Measurements from ENCODE around the gene KIDINS220.

The KIDINS220 gene

DNA sequence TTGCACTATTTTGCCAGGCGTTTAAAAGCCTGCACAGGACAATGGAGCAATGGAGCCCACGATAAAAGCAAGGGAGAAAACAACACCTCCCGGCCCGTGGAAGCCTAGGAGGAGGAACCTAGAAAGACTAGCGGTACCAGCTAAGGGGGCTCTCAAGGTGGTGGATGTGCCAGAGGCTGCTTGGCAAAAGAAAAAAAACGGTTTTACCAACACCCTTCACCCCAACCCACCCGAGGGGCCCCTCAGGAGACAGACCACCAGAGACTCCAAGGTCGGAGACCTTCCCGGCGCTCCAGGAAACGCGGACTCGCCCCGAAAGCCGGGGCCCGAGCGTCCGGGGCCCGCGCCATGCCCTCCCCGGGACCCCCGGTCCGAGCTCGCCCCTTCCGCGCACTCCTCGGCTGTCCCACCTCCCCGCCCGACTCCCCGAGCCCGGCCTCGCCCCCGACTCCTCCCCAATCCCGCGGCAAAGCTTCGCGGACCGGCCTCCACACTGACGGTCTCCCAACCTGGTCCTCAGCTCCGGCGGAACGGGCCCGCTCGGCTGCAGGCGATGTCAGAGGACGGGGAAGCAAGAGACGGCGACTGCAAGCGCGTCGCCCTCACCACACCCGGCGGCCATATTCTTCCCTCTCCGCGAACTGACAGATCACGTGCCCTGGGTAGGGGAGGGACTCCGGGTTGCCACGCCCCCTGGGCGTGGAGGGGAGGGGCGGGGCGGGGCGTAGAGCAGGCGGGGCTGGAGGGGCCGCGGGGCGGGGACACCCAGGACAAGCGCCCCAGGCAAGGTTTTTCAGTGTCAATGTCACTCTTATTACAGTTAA lies at the start of gene KIDINS220:
Gene KIDINS220 (minus strand): TSS at position 643 of the 824 bp plus-strand sequence. CDS start 10,520 bp downstream, outside the sequence.
- peaks cover 47% of the 10 kb centered on the region for H3K4me1 Mint-ChIP-seq
- peak; percentile 73 to 89 for DNase-seq (ENCODE audit: low spot score in 2 of 2)
- no peaks in the 10 kb centered on the region for H3K36me3 Mint-ChIP-seq
- peak within 1 kb of the TSS; percentile 99 for H3K27ac Mint-ChIP-seq
- peak within 1 kb of the TSS; percentile 99 for H3K4me3 Mint-ChIP-seq
- H3K9me3 Mint-ChIP-seq: no peaks in the 10 kb centered on the region
- peak; percentile 92 for ATAC-seq

DNA sequence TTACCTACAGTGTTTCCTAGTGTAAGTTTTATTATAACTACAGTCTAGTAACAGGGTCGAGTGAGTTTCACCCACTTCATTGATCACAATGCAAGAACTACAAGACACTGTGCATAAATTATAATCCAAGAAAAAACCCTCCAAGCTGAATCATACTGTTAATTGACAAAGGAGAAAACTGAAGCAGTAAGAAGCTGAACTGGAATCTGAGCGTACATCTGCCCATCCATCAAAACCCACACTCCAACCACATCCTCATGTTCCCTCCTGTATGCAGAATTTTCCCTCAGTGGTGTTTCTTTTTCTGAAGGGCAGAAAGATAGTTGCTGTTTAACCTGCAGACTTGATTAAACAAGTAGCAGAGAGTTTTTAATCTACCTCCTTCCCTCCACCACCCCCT lies 49.5 kb upstream of the KIDINS220 start:
- no peaks in the 10 kb centered on the region for H3K4me1 Mint-ChIP-seq

DNA sequence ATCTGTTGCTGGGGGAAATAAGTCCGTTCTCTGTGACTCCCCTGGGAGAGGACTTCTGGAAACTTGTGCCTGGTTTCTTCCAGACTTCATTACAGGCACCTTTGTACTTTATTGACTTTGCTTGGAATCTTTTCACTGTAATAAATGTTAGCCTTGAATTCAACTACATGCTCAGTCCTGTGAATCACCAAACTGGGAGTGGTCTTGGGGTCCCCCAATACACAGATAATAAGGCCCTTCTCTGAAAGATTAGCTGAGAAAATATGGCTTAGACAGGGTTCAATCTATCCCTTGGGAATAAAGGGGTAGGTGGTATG lies 48.7 kb upstream of the KIDINS220 start:
- Mint-ChIP-seq H3K27ac (no peak overlapping the region), H3K4me1 (no peaks in the 10 kb centered on the region), H3K36me3 (no peaks in the 10 kb centered on the region), H3K9me3 (no peaks in the 10 kb centered on the region), H3K4me3 (no peak overlapping the region)
- no peak for ATAC-seq
- DNase-seq (ENCODE audit: low spot score in 2 of 2): peak in 1 of 2 donors; percentile 22

More for the DNA sequence above, 49.5 kb upstream of the KIDINS220 start:
- ATAC-seq (no peak), DNase-seq (ENCODE audit: low spot score in 2 of 2) (no peak)
- Mint-ChIP-seq H3K4me3 (no peak overlapping the region), H3K27ac (no peak overlapping the region), H3K9me3 (no peaks in the 10 kb centered on the region), H3K36me3 (no peaks in the 10 kb centered on the region)

DNA sequence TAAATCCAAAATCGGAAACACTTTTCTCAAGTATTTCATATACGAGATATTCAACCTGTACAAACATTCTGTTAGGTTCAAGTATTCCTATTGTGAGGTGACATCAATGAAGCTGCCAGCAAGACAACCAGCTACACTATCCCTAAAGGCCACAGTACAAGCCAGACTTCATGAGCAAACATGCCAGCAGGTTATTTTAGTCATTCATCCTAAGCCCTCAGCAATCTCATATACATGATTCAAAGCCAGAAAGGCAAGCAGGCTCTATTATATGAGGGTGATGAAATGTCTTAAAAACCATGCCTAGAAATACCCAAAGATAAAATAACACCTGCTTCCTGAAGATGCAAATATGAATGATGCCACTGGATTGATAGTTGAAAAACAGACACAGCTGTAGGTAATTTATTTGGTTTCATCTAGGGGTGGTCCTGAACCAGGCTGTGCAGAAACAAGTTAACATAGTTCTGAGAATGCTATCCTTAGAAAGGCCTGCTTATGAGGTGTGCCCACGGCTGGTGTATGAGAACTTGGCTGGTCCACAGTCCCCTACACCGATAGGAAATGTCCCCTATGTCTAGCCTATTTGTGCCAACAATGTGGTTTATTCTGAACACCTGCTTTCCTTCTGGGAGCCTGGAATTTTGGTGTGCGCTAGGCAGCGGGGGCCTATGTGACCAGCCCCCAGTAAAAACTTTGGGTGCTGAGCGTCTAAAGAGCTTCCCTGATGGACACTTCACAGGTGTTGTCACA lies 48.2 kb upstream of the KIDINS220 start:
- H3K4me3 Mint-ChIP-seq: no peak overlapping the region
- H3K9me3 Mint-ChIP-seq: no peaks in the 10 kb centered on the region
- no peak for DNase-seq (ENCODE audit: low spot score in 2 of 2)
- no peaks in the 10 kb centered on the region for H3K4me1 Mint-ChIP-seq
- ATAC-seq: no peak
- H3K36me3 Mint-ChIP-seq: no peaks in the 10 kb centered on the region
- H3K27ac Mint-ChIP-seq: no peak overlapping the region

DNA sequence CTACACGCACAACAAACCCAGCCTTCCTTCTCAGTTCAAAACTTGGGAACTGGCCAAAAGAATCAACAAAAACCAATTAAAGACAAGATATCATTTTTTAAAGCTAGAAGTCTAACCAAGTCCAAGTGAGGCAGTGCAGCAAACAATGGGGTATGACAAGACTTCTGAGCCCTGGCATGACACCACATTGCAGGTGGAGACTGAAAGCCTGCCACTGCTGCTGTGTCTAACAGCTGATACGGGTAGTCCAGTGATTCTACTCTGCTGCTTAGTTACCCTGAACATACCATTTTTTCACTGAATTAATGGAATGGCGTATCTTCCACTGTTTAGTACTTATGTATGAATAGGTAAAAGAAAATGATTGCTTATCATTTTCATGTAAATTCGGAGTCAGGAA lies 47.4 kb upstream of the KIDINS220 start:
- Mint-ChIP-seq H3K4me1 (no peaks in the 10 kb centered on the region), H3K27ac (no peak overlapping the region), H3K4me3 (no peak overlapping the region), H3K9me3 (no peaks in the 10 kb centered on the region), H3K36me3 (no peaks in the 10 kb centered on the region)
- DNase-seq (ENCODE audit: low spot score in 2 of 2) (no peak), ATAC-seq (no peak)

DNA sequence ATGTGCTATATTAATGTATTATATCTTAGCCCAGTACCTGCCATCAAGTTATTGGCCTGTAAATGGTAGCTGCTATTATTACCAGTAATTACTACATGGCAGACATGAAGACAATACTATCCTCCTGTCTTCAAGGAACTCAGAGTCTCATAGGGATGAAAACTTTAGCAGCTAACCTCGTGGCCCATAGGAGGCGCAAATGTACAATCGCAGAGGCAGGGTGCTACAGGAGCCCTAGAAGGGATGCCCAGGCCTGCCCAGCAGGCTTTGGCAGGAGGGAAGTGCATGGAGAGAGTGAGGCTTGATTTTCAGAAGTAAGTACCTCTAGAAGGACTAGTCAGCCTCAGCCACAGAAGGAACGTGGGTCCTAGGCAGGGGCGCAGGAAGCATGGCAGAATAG lies 44.7 kb upstream of the KIDINS220 start:
- DNase-seq (ENCODE audit: low spot score in 2 of 2): no peak

DNA sequence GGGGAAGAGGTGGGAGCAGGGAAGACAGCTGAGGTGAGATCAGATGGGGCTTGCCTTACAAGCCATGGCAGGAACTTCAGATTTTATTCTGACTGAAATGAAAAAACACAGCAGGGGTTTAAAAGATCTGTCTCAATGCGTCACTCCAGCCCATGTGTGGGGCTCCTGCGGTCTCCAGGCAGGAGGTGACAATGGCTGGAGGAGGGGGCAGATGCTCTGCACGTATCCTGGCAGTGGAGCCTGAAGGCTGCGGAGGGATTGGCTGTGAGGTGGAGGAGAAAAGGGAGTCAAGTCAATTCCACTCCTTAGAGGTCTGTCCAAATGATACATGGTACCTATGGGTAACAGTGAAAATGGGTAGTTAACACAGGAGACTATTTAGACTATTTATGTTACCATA lies 40.5 kb upstream of the KIDINS220 start:
- Mint-ChIP-seq H3K9me3 (no peaks in the 10 kb centered on the region), H3K36me3 (no peaks in the 10 kb centered on the region), H3K4me3 (no peak overlapping the region), H3K27ac (no peak overlapping the region), H3K4me1 (no peaks in the 10 kb centered on the region)
- ATAC-seq (no peak), DNase-seq (ENCODE audit: low spot score in 2 of 2) (no peak)

More for the DNA sequence above, 44.7 kb upstream of the KIDINS220 start:
- H3K4me3 Mint-ChIP-seq: no peak overlapping the region
- H3K9me3 Mint-ChIP-seq: no peaks in the 10 kb centered on the region
- no peak for ATAC-seq
- no peaks in the 10 kb centered on the region for H3K36me3 Mint-ChIP-seq
- H3K27ac Mint-ChIP-seq: no peak overlapping the region
- H3K4me1 Mint-ChIP-seq: no peaks in the 10 kb centered on the region

DNA sequence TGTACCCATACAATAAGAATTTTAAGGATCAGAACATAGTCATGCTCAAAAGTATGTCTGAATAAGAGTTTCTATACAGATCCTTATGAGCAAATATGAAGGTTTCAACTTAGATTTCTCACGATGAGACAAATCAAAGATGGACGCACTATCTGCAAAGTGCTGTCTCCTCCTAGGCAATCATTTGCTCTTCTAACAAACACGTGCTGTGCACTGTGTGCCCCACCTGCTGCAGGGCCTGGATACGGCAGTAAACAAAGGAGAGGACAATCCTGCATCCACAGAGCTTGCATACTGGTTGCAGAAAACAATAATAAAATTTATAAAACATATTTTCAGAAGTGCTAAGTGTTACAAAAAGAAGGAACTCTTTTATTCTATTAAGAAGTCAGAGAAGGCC lies 39.9 kb upstream of the KIDINS220 start:
- no peaks in the 10 kb centered on the region for H3K9me3 Mint-ChIP-seq
- H3K36me3 Mint-ChIP-seq: no peaks in the 10 kb centered on the region
- no peak overlapping the region for H3K4me3 Mint-ChIP-seq
- DNase-seq (ENCODE audit: low spot score in 2 of 2) (no peak), ATAC-seq (no peak)
- H3K27ac Mint-ChIP-seq: no peak overlapping the region
- H3K4me1 Mint-ChIP-seq: no peaks in the 10 kb centered on the region

DNA sequence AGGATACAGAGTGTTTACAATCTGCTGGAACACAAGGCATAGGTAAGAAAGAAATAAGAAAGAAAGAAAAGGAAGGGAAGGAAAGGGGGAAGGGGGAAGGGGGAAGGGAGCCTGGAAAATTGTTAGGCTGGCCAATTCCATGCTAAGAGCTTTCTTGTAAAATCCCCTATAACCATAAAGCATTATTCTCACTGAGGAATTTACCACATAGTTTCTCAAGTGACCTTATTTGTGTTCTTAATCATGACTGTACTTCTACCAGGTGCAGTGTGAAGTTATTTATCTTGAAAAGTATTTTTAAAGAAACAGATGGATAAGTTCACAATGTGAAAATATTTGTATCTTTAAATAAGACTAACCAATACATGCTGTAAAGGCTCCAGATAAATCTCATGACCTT lies 39.2 kb upstream of the KIDINS220 start:
- Mint-ChIP-seq H3K27ac (no peak overlapping the region), H3K36me3 (no peaks in the 10 kb centered on the region), H3K9me3 (no peaks in the 10 kb centered on the region), H3K4me1 (no peaks in the 10 kb centered on the region), H3K4me3 (no peak overlapping the region)
- no peak for DNase-seq (ENCODE audit: low spot score in 2 of 2)
- no peak for ATAC-seq

DNA sequence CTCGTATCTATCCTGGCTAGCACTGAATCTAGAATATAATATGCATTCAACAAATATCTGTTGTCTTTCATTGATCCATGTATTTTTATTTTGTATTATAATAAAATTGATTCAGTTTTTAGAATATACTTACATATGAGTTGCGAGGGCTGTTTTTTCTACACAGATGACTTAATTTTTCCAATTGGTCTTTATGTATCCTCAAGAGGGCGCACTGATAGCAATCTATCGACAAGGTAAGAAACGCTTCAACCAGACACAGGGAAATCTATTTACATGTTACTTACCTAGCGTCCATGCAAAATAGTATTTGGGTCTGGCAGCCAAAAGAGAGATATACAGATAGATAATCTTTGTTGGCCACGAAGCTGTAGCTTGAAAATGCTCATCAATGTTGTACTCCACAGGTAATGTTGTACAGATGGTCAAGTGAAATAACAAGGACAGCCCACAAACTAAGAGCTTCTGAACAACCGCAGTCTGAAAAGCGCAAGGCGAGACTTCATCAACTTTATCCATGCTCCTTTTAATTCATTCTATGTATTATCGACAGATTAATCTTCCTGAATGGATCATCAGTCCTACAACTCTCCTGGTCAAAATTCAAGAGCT lies 35.5 kb upstream of the KIDINS220 start:
- Mint-ChIP-seq H3K36me3 (no peaks in the 10 kb centered on the region), H3K4me1 (no peaks in the 10 kb centered on the region), H3K4me3 (no peak overlapping the region), H3K27ac (no peak overlapping the region), H3K9me3 (no peaks in the 10 kb centered on the region)
- DNase-seq (ENCODE audit: low spot score in 2 of 2) (no peak), ATAC-seq (no peak)

DNA sequence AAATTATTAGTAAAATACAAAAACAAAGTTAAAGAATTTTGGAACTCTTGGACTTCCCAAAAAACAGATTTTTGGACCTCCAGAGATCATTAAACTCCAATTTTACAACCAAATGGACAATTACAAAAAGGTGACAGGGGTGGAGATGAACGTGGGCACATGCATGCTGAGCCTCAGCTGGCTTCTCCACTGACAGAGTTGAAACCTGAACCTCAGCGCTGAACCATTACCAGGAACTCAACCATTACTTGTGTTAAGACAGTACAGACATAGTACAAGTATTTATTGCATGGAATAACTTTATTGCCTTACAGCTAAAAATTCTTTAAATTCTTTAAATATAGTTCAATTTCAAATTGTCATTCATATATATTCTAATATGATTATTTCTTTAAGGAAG lies 33.0 kb upstream of the KIDINS220 start:
- Mint-ChIP-seq H3K27ac (no peak overlapping the region), H3K36me3 (no peaks in the 10 kb centered on the region), H3K4me3 (no peak overlapping the region), H3K4me1 (no peaks in the 10 kb centered on the region), H3K9me3 (no peaks in the 10 kb centered on the region)
- DNase-seq (ENCODE audit: low spot score in 2 of 2) (no peak), ATAC-seq (no peak)

DNA sequence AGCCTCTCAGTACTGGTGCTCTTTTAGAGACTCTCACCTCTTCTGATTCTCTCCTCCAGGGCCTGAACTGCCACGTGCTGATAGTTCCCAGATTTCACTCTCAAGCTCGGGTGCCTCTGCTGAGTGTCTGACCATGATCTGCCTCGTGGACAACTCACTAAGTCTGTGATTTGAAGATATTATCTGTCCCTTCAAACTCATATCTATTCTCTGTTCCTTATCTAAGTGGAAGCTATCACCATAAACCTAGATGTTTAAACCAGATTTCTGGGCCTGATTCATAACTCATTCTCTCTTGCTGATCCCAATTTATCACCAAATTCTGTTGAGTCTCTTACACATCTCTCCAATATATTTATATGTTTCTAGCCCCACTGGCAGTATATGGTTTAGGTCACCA lies 29.9 kb upstream of the KIDINS220 start:
- no peak overlapping the region for H3K4me3 Mint-ChIP-seq
- DNase-seq (ENCODE audit: low spot score in 2 of 2) (no peak), ATAC-seq (no peak)
- no peaks in the 10 kb centered on the region for H3K4me1 Mint-ChIP-seq
- H3K27ac Mint-ChIP-seq: no peak overlapping the region
- no peaks in the 10 kb centered on the region for H3K36me3 Mint-ChIP-seq
- no peaks in the 10 kb centered on the region for H3K9me3 Mint-ChIP-seq

DNA sequence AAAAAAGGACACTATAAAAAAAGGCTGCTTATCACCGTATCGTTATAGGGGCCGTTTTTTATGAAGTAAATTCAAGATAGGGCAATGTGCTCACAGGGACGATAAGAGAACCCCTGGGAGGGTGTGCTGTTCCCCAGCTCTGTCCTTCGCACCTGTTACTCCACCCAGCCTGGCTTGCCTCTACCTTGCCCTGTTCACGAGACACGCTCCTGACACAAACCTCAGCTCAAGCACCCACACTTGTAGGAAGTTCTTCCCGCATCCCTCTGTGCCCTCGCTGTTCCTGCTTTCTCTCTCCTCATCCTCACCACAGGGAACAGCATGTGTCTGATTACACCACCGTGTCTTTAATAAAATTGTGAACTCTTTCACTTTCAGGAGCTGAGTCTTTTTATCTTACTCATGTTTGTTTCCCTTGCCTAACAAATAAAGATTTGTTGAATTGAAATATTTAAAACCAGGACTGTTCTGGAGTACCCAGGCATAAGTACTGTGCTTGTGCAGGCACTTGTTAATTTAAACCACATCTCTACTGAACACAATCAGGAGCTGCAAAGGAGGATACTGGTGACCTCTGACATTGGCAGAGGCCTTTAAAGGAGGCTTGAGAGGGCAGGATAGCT lies 26.0 kb upstream of the KIDINS220 start:
- Mint-ChIP-seq H3K27ac (no peak overlapping the region), H3K4me1 (no peaks in the 10 kb centered on the region), H3K4me3 (no peak overlapping the region)

DNA sequence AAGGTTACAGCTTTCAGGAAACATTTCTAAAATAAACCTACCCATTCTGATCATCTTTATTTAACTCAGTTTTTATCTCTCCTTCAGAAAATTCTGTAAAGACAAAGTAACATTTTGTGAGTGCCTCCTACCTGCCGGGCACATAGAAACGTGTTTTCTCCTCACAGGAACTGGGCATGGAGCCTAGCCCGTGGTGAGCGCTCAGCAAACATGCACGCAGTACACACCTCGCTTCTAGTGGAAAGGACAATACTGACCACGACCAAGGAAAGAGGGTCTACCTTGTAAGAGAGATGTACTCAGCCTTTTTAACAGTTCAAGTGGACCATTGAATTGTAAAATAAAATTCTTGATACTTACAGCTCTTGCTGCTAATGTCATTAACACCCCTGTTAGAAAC lies 24.8 kb upstream of the KIDINS220 start:
- Mint-ChIP-seq H3K9me3 (no peaks in the 10 kb centered on the region), H3K4me3 (no peak overlapping the region), H3K36me3 (no peaks in the 10 kb centered on the region), H3K4me1 (no peaks in the 10 kb centered on the region), H3K27ac (no peak overlapping the region)
- ATAC-seq: no peak
- no peak for DNase-seq (ENCODE audit: low spot score in 2 of 2)

More for the DNA sequence above, 26.0 kb upstream of the KIDINS220 start:
- Mint-ChIP-seq H3K9me3 (no peaks in the 10 kb centered on the region), H3K36me3 (no peaks in the 10 kb centered on the region)
- no peak for ATAC-seq
- DNase-seq (ENCODE audit: low spot score in 2 of 2): no peak

DNA sequence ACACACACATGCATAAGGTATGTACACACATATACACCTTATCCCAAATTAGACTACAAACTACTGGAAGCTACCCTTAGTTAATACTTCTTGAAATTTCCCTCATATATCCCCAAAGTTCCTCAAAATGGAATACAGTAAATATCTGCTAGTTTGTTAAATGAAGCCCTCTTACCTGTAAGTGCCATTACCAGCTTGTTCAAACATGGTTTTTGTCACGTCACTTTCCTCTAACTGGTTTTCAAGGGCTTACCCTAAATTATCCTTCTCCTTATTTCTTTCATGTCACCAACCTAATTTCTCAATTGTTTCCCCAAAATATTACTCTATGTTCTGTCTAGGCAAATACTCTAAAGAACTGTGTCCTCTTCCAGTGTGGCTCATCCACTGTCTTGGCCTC lies 24.4 kb upstream of the KIDINS220 start:
- ATAC-seq: no peak
- no peak for DNase-seq (ENCODE audit: low spot score in 2 of 2)
- Mint-ChIP-seq H3K36me3 (no peaks in the 10 kb centered on the region), H3K4me1 (no peaks in the 10 kb centered on the region), H3K27ac (no peak overlapping the region), H3K4me3 (no peak overlapping the region), H3K9me3 (no peaks in the 10 kb centered on the region)

Measured in stimulated activated effector memory CD8-positive, alpha-beta T cell treated with anti-CD3 and anti-CD28 coated beads, Interleukin-12 subunit alpha, Interleukin-12 subunit beta, amount 100 ng/mL, for 72 hours (primary cell).